Dendritic cell treated with granulocyte-macrophage colony-stimulating factor and Interleukin-4, amounts not matched to agents 40 ng/mL and 50 ng/mL, for 4 days (primary cell): ENCODE data around the gene DCLK1.

Experiments used
- H3K27ac Mint-ChIP-seq: one replicate; pipeline ENCODE4 v1.8.0; 2022; ENCODE audit warnings: mild to moderate bottlenecking, mixed read lengths
- H3K27me3 Mint-ChIP-seq: one replicate; pipeline ENCODE4 v1.8.0; 2022; ENCODE audit warnings: mild to moderate bottlenecking, mixed read lengths
- H3K36me3 Mint-ChIP-seq: one replicate; pipeline ENCODE4 v1.8.0; 2022; ENCODE audit warnings: low read depth, mixed read lengths
- H3K4me1 Mint-ChIP-seq: one replicate; pipeline ENCODE4 v1.8.0; 2022; ENCODE audit warnings: low read depth, mixed read lengths
- H3K4me3 Mint-ChIP-seq: one replicate; pipeline ENCODE4 v1.8.0; 2022; ENCODE audit warnings: mild to moderate bottlenecking, moderate library complexity, mixed read lengths
- H3K9me3 Mint-ChIP-seq: one replicate; pipeline ENCODE4 v1.8.0; 2022; ENCODE audit warnings: mixed read lengths
- intact Hi-C: fragments of 100-400 bp; cut with micrococcal nuclease; formaldehyde crosslinking; loops from one replicate; pipeline ENCODE4 v1.15.0; 2022

DCLK1 gene

GRCh38 chr13:36131222-36131930 lies at the start of gene DCLK1:
DCLK1 (minus strand) TSS chr13:36131382.
- Mint-ChIP-seq H3K27ac (no peak within 1 kb of the TSS), H3K9me3 (no peaks in the 10 kb centered on the region), H3K27me3 (peaks cover 38% of the 10 kb centered on the region), H3K36me3 (no peaks in the 10 kb centered on the region), H3K4me3 (no peak within 1 kb of the TSS), H3K4me1 (no peaks in the 10 kb centered on the region)
- intact Hi-C loops = no loop called here

GRCh38 chr13:36175621-36176020 lies 44.4 kb upstream of the DCLK1 start:
- no peaks in the 10 kb centered on the region for H3K36me3 Mint-ChIP-seq
- no peaks in the 10 kb centered on the region for H3K4me1 Mint-ChIP-seq
- no peaks in the 10 kb centered on the region for H3K9me3 Mint-ChIP-seq
- H3K27ac Mint-ChIP-seq = no peak overlapping the region
- intact Hi-C loops = no loop called here
- H3K27me3 Mint-ChIP-seq = no peaks in the 10 kb centered on the region
- H3K4me3 Mint-ChIP-seq = no peak overlapping the region

- no peak overlapping the region for H3K27ac Mint-ChIP-seq
- no peaks in the 10 kb centered on the region for H3K27me3 Mint-ChIP-seq
- no peaks in the 10 kb centered on the region for H3K36me3 Mint-ChIP-seq
- no peaks in the 10 kb centered on the region for H3K9me3 Mint-ChIP-seq
- H3K4me1 Mint-ChIP-seq = no peaks in the 10 kb centered on the region
- intact Hi-C loops = no loop called here
- H3K4me3 Mint-ChIP-seq = no peak overlapping the region
These were observed 43.7 kb upstream of the DCLK1 start for GRCh38 chr13:36174923-36175322.

- Mint-ChIP-seq H3K9me3 (no peaks in the 10 kb centered on the region), H3K4me1 (no peaks in the 10 kb centered on the region), H3K27me3 (no peaks in the 10 kb centered on the region), H3K36me3 (no peaks in the 10 kb centered on the region), H3K4me3 (no peak overlapping the region), H3K27ac (no peak overlapping the region)
- intact Hi-C loops = no loop called here
These were observed 42.6 kb upstream of the DCLK1 start for GRCh38 chr13:36173571-36174322.

- no peaks in the 10 kb centered on the region for H3K9me3 Mint-ChIP-seq
- no peak overlapping the region for H3K4me3 Mint-ChIP-seq
- peaks cover 4% of the 10 kb centered on the region for H3K4me1 Mint-ChIP-seq
- no peaks in the 10 kb centered on the region for H3K36me3 Mint-ChIP-seq
- H3K27me3 Mint-ChIP-seq = no peaks in the 10 kb centered on the region
- intact Hi-C loops = no loop called here
- no peak overlapping the region for H3K27ac Mint-ChIP-seq
These were observed 34.9 kb upstream of the DCLK1 start for GRCh38 chr13:36166046-36166445.

GRCh38 chr13:36163809-36164308 lies 32.7 kb upstream of the DCLK1 start:
- intact Hi-C loops = no loop called here
- Mint-ChIP-seq H3K4me3 (no peak overlapping the region), H3K4me1 (peaks cover 4% of the 10 kb centered on the region), H3K27ac (no peak overlapping the region), H3K9me3 (no peaks in the 10 kb centered on the region), H3K36me3 (no peaks in the 10 kb centered on the region), H3K27me3 (no peaks in the 10 kb centered on the region)

GRCh38 chr13:36163286-36163685 lies 32.1 kb upstream of the DCLK1 start:
- intact Hi-C loops = no loop called here
- no peaks in the 10 kb centered on the region for H3K27me3 Mint-ChIP-seq
- H3K27ac Mint-ChIP-seq = no peak overlapping the region
- H3K9me3 Mint-ChIP-seq = no peaks in the 10 kb centered on the region
- H3K4me1 Mint-ChIP-seq = peaks cover 4% of the 10 kb centered on the region
- H3K36me3 Mint-ChIP-seq = no peaks in the 10 kb centered on the region
- no peak overlapping the region for H3K4me3 Mint-ChIP-seq

GRCh38 chr13:36160297-36160696 lies 29.1 kb upstream of the DCLK1 start:
- no peak overlapping the region for H3K27ac Mint-ChIP-seq
- intact Hi-C loops = no loop called here

GRCh38 chr13:36158611-36159010 lies 27.4 kb upstream of the DCLK1 start:
- Mint-ChIP-seq H3K4me3 (no peak overlapping the region), H3K27ac (no peak overlapping the region), H3K36me3 (no peaks in the 10 kb centered on the region), H3K9me3 (no peaks in the 10 kb centered on the region), H3K27me3 (peaks cover 11% of the 10 kb centered on the region), H3K4me1 (peaks cover 4% of the 10 kb centered on the region)
- intact Hi-C loops = no loop called here

More at GRCh38 chr13:36160297-36160696, 29.1 kb upstream of the DCLK1 start:
- H3K27me3 Mint-ChIP-seq = peaks cover 2% of the 10 kb centered on the region
- H3K4me1 Mint-ChIP-seq = peaks cover 4% of the 10 kb centered on the region
- H3K36me3 Mint-ChIP-seq = no peaks in the 10 kb centered on the region
- H3K4me3 Mint-ChIP-seq = no peak overlapping the region
- no peaks in the 10 kb centered on the region for H3K9me3 Mint-ChIP-seq

- Mint-ChIP-seq H3K9me3 (no peaks in the 10 kb centered on the region), H3K4me1 (peaks cover 4% of the 10 kb centered on the region), H3K27me3 (peaks cover 11% of the 10 kb centered on the region), H3K27ac (no peak overlapping the region), H3K4me3 (no peak overlapping the region), H3K36me3 (no peaks in the 10 kb centered on the region)
- intact Hi-C loops = no loop called here
These were observed 26.3 kb upstream of the DCLK1 start for GRCh38 chr13:36157480-36157879.

GRCh38 chr13:36154567-36155291 lies 23.5 kb upstream of the DCLK1 start:
- no peaks in the 10 kb centered on the region for H3K9me3 Mint-ChIP-seq
- no peaks in the 10 kb centered on the region for H3K4me1 Mint-ChIP-seq
- H3K4me3 Mint-ChIP-seq = no peak overlapping the region
- H3K36me3 Mint-ChIP-seq = no peaks in the 10 kb centered on the region
- intact Hi-C loops = no loop called here
- H3K27ac Mint-ChIP-seq = no peak overlapping the region
- peaks cover 11% of the 10 kb centered on the region for H3K27me3 Mint-ChIP-seq

GRCh38 chr13:36151591-36151990 lies 20.4 kb upstream of the DCLK1 start:
- Mint-ChIP-seq H3K4me1 (no peaks in the 10 kb centered on the region), H3K36me3 (no peaks in the 10 kb centered on the region), H3K9me3 (no peaks in the 10 kb centered on the region), H3K27me3 (peaks cover 11% of the 10 kb centered on the region), H3K27ac (no peak overlapping the region), H3K4me3 (no peak overlapping the region)
- intact Hi-C loops = no loop called here

GRCh38 chr13:36148446-36148845 lies 17.3 kb upstream of the DCLK1 start:
- Mint-ChIP-seq H3K27ac (no peak overlapping the region), H3K9me3 (no peaks in the 10 kb centered on the region), H3K27me3 (no peaks in the 10 kb centered on the region), H3K4me3 (no peak overlapping the region), H3K4me1 (no peaks in the 10 kb centered on the region), H3K36me3 (no peaks in the 10 kb centered on the region)
- intact Hi-C loops = no loop called here

- Mint-ChIP-seq H3K27me3 (no peaks in the 10 kb centered on the region), H3K27ac (no peak overlapping the region), H3K36me3 (no peaks in the 10 kb centered on the region), H3K9me3 (no peaks in the 10 kb centered on the region), H3K4me1 (no peaks in the 10 kb centered on the region), H3K4me3 (no peak overlapping the region)
- intact Hi-C loops = no loop called here
These were observed 16.1 kb upstream of the DCLK1 start for GRCh38 chr13:36147330-36147729.
